ENCODE measurements around the gene PLAC8.
"Not testable (repeated sequence)": the region's sequence is repeated elsewhere in the genome, so short reads cannot be mapped to it uniquely, and the experiment has no call there.

Gene PLAC8

GRCh38 chr4:83067058-83067639, 47.4 kb downstream of the PLAC8 start:
- no peak for FAIRE-seq
- no peak for TF ChIP-seq CTCF (IDR thresholded peaks at IDR 0.05; ENCODE audit: insufficient read depth, missing control alignments)
- no peak for DNase-seq (ENCODE audit: insufficient read length, low spot score)

GRCh38 chr4:83065266-83065665, 49.3 kb downstream of the PLAC8 start:
- DNase-seq (ENCODE audit: insufficient read length, low spot score) (no peak), FAIRE-seq (no peak)
- no peak for TF ChIP-seq CTCF (IDR thresholded peaks at IDR 0.05; ENCODE audit: insufficient read depth, missing control alignments)

- TF ChIP-seq CTCF (IDR thresholded peaks at IDR 0.05; ENCODE audit: insufficient read depth, missing control alignments) = no peak
- FAIRE-seq (no peak), DNase-seq (ENCODE audit: insufficient read length, low spot score) (no peak)
Measured at GRCh38 chr4:83062739-83063138, 51.8 kb downstream of the PLAC8 start.

- peak; percentile 77 for FAIRE-seq
- no peak for DNase-seq (ENCODE audit: insufficient read length, low spot score)
- peak; percentile 57 for TF ChIP-seq CTCF (IDR thresholded peaks at IDR 0.05; ENCODE audit: insufficient read depth, missing control alignments)
Measured at GRCh38 chr4:83054928-83055327, 59.6 kb downstream of the PLAC8 start.

- not testable (repeated sequence) for DNase-seq (ENCODE audit: insufficient read length, low spot score); FAIRE-seq
Measured at GRCh38 chr4:83048781-83049180, 65.7 kb downstream of the PLAC8 start.

- FAIRE-seq = peak; percentile 11
- DNase-seq (ENCODE audit: insufficient read length, low spot score) = no peak
- TF ChIP-seq CTCF (IDR thresholded peaks at IDR 0.05; ENCODE audit: insufficient read depth, missing control alignments) = no peak
Measured at GRCh38 chr4:83046693-83047473, 67.6 kb downstream of the PLAC8 start.

- TF ChIP-seq CTCF (IDR thresholded peaks at IDR 0.05; ENCODE audit: insufficient read depth, missing control alignments) = no peak
- FAIRE-seq (no peak), DNase-seq (ENCODE audit: insufficient read length, low spot score) (no peak)
Measured at GRCh38 chr4:83043801-83044407, 70.6 kb downstream of the PLAC8 start.

- not testable (repeated sequence) for FAIRE-seq; DNase-seq (ENCODE audit: insufficient read length, low spot score)
Measured at GRCh38 chr4:83043157-83043556, 71.4 kb downstream of the PLAC8 start.

Data from D721Med (cell line).